ENCODE results near the gene SPATA20. TPM values are rescaled to one million over a fixed set of nuclear protein-coding genes. Genes with fewer than 3 reads are reported as not detected.

SPATA20 gene
- total and polyA plus RNA-seq, 2 donors (not counting 3 experiments of a cell fraction or from before 2014, with no cell fraction given), result 42.3 to 51.5 TPM

DNA sequence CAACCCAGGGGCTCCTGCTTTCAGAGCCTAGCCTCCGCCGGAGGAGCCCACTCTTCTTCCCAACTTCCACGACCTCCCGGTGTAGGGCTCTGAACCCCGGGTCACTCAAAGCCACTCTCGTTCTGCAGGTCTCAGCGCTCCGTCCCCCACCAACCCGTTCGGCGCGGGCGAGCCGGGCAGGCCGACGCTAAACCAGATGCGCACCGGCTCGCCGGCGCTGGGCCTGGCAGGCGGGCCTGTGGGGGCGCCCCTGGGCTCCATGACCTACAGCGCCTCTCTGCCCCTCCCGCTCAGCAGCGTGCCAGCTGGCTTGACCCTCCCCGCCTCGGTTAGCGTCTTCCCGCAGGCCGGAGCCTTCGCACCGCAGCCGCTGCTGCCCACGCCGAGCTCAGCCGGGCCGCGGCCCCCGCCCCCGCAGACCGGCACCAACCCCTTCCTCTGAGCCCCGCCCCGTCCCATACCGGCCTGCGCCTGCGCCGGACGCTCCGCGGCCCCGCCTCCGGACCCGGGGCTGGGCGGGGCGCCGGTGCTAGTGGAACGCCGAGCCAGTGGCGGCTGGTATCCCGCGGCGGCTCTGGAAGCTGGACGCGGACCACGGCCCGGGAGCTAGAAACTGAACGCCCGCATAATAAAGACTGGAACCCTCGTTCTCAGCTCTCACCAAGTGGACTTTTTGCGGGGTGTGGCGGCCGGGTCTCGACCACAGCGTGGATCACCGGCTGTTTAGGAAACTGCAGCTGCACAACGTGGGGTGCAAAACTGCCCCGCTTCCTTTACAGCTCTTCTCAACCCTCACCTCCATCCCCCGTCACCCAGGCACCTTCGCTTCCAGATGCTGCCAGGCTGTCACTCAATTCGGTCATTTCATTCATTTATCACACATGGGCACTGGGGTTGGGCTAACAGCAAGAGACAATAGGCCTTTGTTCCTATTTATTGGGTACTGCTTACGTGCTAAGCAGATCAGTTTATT is 5.0 kb upstream of the SPATA20 start:
- Histone ChIP-seq H3K4me3 (replicated peaks in 1 of 3; ENCODE audit: insufficient read depth in 1 of 3, low read depth in 1 of 3, low read length in 3 of 3) (peak overlapping the region; percentile 45 to 62 (median 46)), H3K9ac (replicated peaks; ENCODE audit: extremely low read depth, insufficient read depth, low read length) (peak overlapping the region; percentile 68), H2AFZ (ENCODE audit: low read depth, low read length) (peak overlapping the region; percentile 96), H3K27me3 (ENCODE audit: control insufficient read depth in 2 of 2, insufficient read depth in 2 of 2, low read length in 2 of 2) (no peaks in the 10 kb centered on the region), H3K9me3 (replicated peaks; ENCODE audit: control insufficient read depth, insufficient read depth, low read length) (no peaks in the 10 kb centered on the region), H3K9me1 (replicated peaks; ENCODE audit: control insufficient read depth, extremely low read depth, insufficient read depth, low read length) (no peaks in the 10 kb centered on the region), H3K36me3 (ENCODE audit: control insufficient read depth in 2 of 2, extremely low read depth in 1 of 2, insufficient read depth in 2 of 2, low read length in 2 of 2) (no peaks in the 10 kb centered on the region), H3K79me2 (ENCODE audit: control insufficient read depth, insufficient read depth, low read length) (no peaks in the 10 kb centered on the region), H3K27ac (ENCODE audit: insufficient read depth, low read depth, low read length) (no peak overlapping the region), H3K4me2 (ENCODE audit: insufficient read depth, low read length) (peak overlapping the region; percentile 78), H4K20me1 (replicated peaks; ENCODE audit: control insufficient read depth, extremely low read depth, insufficient read depth, low read length) (no peaks in the 10 kb centered on the region), H3K4me1 (ENCODE audit: control insufficient read depth, extremely low read depth, insufficient read depth, low read length) (peaks cover 10% of the 10 kb centered on the region)
- no TSS peak for BruUV-seq (replicated peaks)
- DNase-seq (ENCODE audit: low read depth, low spot score), result peak; percentile 87
- dilution Hi-C loops (cut with MboI; ENCODE audit: extremely low pct_ligation_motif_present, low sequenced_read_pairs) (no loop called here), intact Hi-C loops (cut with micrococcal nuclease) (loop anchor here (1.0 to 10.0 kb wide), 2 partner anchors 60 to 613 kb away; partner anchors contain the start of gene NME1)
- POLR2A ChIA-PET, result no interaction called here
- CTCF ChIA-PET, result interaction anchor here (0.5 to 2.6 kb wide), 14 partner anchors 9 to 1586 kb away, joined by 3 to 12 read pairs (median 4); no protein-coding TSS in a partner anchor
- FAIRE-seq, result peak; percentile 91
- TF ChIP-seq CTCF (IDR thresholded peaks at IDR 0.05; ENCODE audit: extremely low read depth in 1 of 2, insufficient read depth in 1 of 2, low read depth in 1 of 2, low read length in 2 of 2) (peak; percentile 10 to 50), EZH2 (IDR thresholded peaks at IDR 0.05; ENCODE audit: borderline replicate concordance, low read depth, low read length, severe bottlenecking) (no peak), JUN (IDR thresholded peaks at IDR 0.05; ENCODE audit: borderline replicate concordance, insufficient read depth, insufficient read length, low read depth) (no peak), POLR2A (IDR thresholded peaks at IDR 0.05; ENCODE audit: low read depth, low read length) (peak; percentile 81), FOS (IDR thresholded peaks at IDR 0.05; ENCODE audit: borderline replicate concordance, insufficient read depth, low read length) (no peak), GATA2 (IDR thresholded peaks at IDR 0.05; ENCODE audit: insufficient read depth, insufficient read length, low read depth, low read length) (no peak), POLR2AphosphoS5 (IDR thresholded peaks at IDR 0.05; ENCODE audit: insufficient read depth, low read depth, low read length) (peak; percentile 94), MYC (IDR thresholded peaks at IDR 0.05; ENCODE audit: low read depth, low read length) (no peak), MAX (IDR thresholded peaks at IDR 0.05; ENCODE audit: insufficient read depth, insufficient read length) (no peak)

Measured in endothelial cell of umbilical vein (primary cell).